Tibial nerve (tissue), 3 donors: ENCODE measurements around the gene EDN1.

Experiments used
- CTCF ChIP-seq, 5 experiments: fragments of 200-600 bp in 3 of 5; fragments of 450-650 bp in 2 of 5; sonication (generic) in 3 of 5; IDR thresholded peaks; one replicate each; pipeline ENCODE4 v1.5.1; 2016 to 2019; ENCODE audit warnings: antibody characterized with exemption in 5 of 5, mild to moderate bottlenecking in 3 of 5, moderate library complexity in 2 of 5
- POLR2A ChIP-seq, 2 donors: fragments of 450-650 bp; IDR thresholded peaks; one replicate each; pipeline ENCODE4 v1.6.1; 2017; ENCODE audit warnings: antibody characterized with exemption in 2 of 2, mild to moderate bottlenecking in 2 of 2, moderate library complexity in 2 of 2

GRCh38 chr6:12304487-12304886 lies 14.3 kb downstream of the EDN1 start:
- TF ChIP-seq POLR2A (IDR thresholded peaks at IDR 0.05) = no peak
- no peak for TF ChIP-seq CTCF (IDR thresholded peaks at IDR 0.05)
